HepG2 (cell line): ENCODE data around the gene VWA1. TPM values are rescaled to one million over a fixed set of nuclear protein-coding genes. Genes with fewer than 3 reads are reported as not detected.

Experiments used
- CBX5 ChIP-seq: sonication (generic); formaldehyde crosslinking; IDR thresholded peaks from 2 replicates; pipeline ENCODE4 v1.4.0; 2020; ENCODE audit warnings: missing genetic modification reagents, borderline replicate concordance
- HOXA9 ChIP-seq: sonication (generic); formaldehyde crosslinking; IDR thresholded peaks from 2 replicates; pipeline ENCODE4 v1.8.1; 2022; ENCODE audit warnings: missing genetic modification reagents, mild to moderate bottlenecking, moderate library complexity, borderline replicate concordance
- MAZ ChIP-seq, 2 experiments: sonication (generic) in 1 of 2; formaldehyde crosslinking in 1 of 2; IDR thresholded peaks; 2 replicates each; pipeline versions ENCODE4 v1.5.0 to v1.6.1; 2012 to 2020; ENCODE audit warnings: low read depth in 2 of 2, mild to moderate bottlenecking in 2 of 2, borderline replicate concordance in 1 of 2, improper control_type of control experiment in 1 of 2, low read length in 1 of 2, missing genetic modification reagents in 1 of 2, moderate library complexity in 1 of 2
- MNT ChIP-seq: fragments of 450-650 bp; IDR thresholded peaks from 2 replicates; pipeline ENCODE4 v1.6.1; 2016
- MTF2 ChIP-seq: sonication (generic); formaldehyde crosslinking; IDR thresholded peaks from 2 replicates; pipeline ENCODE4 v1.5.0; 2020; ENCODE audit warnings: missing genetic modification reagents, borderline replicate concordance
- POLR2A ChIP-seq, 2 experiments: IDR thresholded peaks; 2 replicates each; pipeline ENCODE4 v1.6.1; 2011; ENCODE audit warnings: low read depth in 2 of 2, low read length in 2 of 2, mild to moderate bottlenecking in 1 of 2, moderate library complexity in 1 of 2; ENCODE audit not compliant: insufficient read depth in 1 of 2
- POLR2AphosphoS5 ChIP-seq: IDR thresholded peaks from 2 replicates; pipeline ENCODE4 v1.6.1; 2012; ENCODE audit warnings: low read depth, low read length
- SMAD9 ChIP-seq: sonication (generic); formaldehyde crosslinking; IDR thresholded peaks from 2 replicates; pipeline ENCODE4 v1.5.1; 2020; ENCODE audit warnings: mild to moderate bottlenecking, missing genetic modification reagents
- THAP11 ChIP-seq: IDR thresholded peaks from 2 replicates; pipeline ENCODE4 v1.6.1; 2016; ENCODE audit warnings: missing biosample characterization, missing genetic modification reagents
- YY1 ChIP-seq: IDR thresholded peaks from 2 replicates; pipeline ENCODE4 v1.6.1; 2011; ENCODE audit warnings: low read length, low read depth, moderate library complexity, mild to moderate bottlenecking; ENCODE audit not compliant: insufficient read depth, insufficient replicate concordance
- ZBTB21 ChIP-seq: sonication (generic); formaldehyde crosslinking; IDR thresholded peaks from 2 replicates; pipeline ENCODE4 v1.4.0; 2020; ENCODE audit warnings: missing genetic modification reagents
- ZBTB7A ChIP-seq: sonication (generic); formaldehyde crosslinking; IDR thresholded peaks from 2 replicates; pipeline ENCODE4 v1.8.0; 2022; ENCODE audit warnings: mild to moderate bottlenecking, missing genetic modification reagents
- ZHX2 ChIP-seq, 2 experiments: sonication (generic) in 1 of 2; formaldehyde crosslinking in 1 of 2; IDR thresholded peaks; 2 replicates each; pipeline versions ENCODE4 v1.6.1 to v1.9.0; 2014 to 2022; ENCODE audit warnings: antibody characterized with exemption in 1 of 2, borderline replicate concordance in 1 of 2, inconsistent platforms in 1 of 2, low read depth in 1 of 2, missing genetic modification reagents in 1 of 2
- ZMYM2 ChIP-seq: sonication (generic); formaldehyde crosslinking; IDR thresholded peaks from 2 replicates; pipeline ENCODE4 v1.8.0; 2022; ENCODE audit warnings: mild to moderate bottlenecking, missing genetic modification reagents
- ZNF10 ChIP-seq: sonication (generic); formaldehyde crosslinking; IDR thresholded peaks from 2 replicates; pipeline ENCODE4 v1.4.0; 2020; ENCODE audit warnings: mild to moderate bottlenecking, low read depth, missing genetic modification reagents, borderline replicate concordance
- ZNF101 ChIP-seq: sonication (generic); formaldehyde crosslinking; IDR thresholded peaks from 2 replicates; pipeline ENCODE4 v1.4.0; 2020; ENCODE audit warnings: mild to moderate bottlenecking, low read depth, missing genetic modification reagents, borderline replicate concordance
- ZNF597 ChIP-seq: sonication (generic); formaldehyde crosslinking; IDR thresholded peaks from 2 replicates; pipeline ENCODE4 v1.5.0; 2020; ENCODE audit warnings: missing genetic modification reagents
- ZNF850 ChIP-seq: sonication (generic); formaldehyde crosslinking; conservative IDR thresholded peaks from 2 replicates; pipeline ENCODE4 v1.9.0; 2021; ENCODE audit warnings: mild to moderate bottlenecking, missing genetic modification reagents
- ZNF891 ChIP-seq: sonication (generic); formaldehyde crosslinking; IDR thresholded peaks from 2 replicates; pipeline ENCODE4 v1.5.0; 2020; ENCODE audit warnings: mild to moderate bottlenecking, missing genetic modification reagents
- polyA plus RNA-seq, 8 experiments: library from polyadenylated mRNA; depleted of rRNA in 3 of 8; stranded (reverse) in 7 of 8; unstranded in 1 of 8; fragments of >200 nt; fragmentation: Illumina TruSeq in 4 of 8; extraction: Trizol in 4 of 8; gene quantifications; 2 replicates each; pipeline versions ENCODE4 v1.2.1 to v1.2.3, GENCODE V29; 2011 to 2016; ENCODE audit warnings: low read depth in 4 of 8, missing spikeins in 1 of 8, mixed read lengths in 1 of 8; ENCODE audit not compliant: insufficient read depth in 1 of 8
- total RNA-seq, 5 experiments: library from RNA; depleted of rRNA; stranded (reverse); fragments of >200 nt; fragmentation: Illumina TruSeq; extraction: Trizol; gene quantifications; 2 replicates each; pipeline ENCODE4 v1.2.3, GENCODE V29; 2016; ENCODE audit warnings: low read depth in 1 of 5

VWA1 gene
- total and polyA plus RNA-seq, 2 of the 13 experiments (the other 11 are each of a cell fraction or from before 2014, with no cell fraction given) = 40.9 to 57.5 TPM

- peak; percentile 96 for TF ChIP-seq ZHX2 (IDR thresholded peaks at IDR 0.05; ENCODE audit: low read depth)
- peak; percentile 68; the same call in 1 of the 2 replicates for TF ChIP-seq ZHX2 (CRISPR knock-in tag; IDR thresholded peaks at IDR 0.05; ENCODE audit: borderline replicate concordance)
- peak; percentile 32; the same call in 1 of the 2 replicates for TF ChIP-seq ZNF101 (CRISPR knock-in tag)
- peak; percentile 68; the same call in 1 of the 2 replicates for TF ChIP-seq HOXA9 (CRISPR knock-in tag)
- no peak for TF ChIP-seq ZBTB7A (CRISPR knock-in tag)
- peak in 1 of 2 experiments; percentile 87; a peak in 2 of 4 replicates for TF ChIP-seq POLR2A (IDR thresholded peaks at IDR 0.05; ENCODE audit: insufficient read depth in 1 of 2, low read depth in 2 of 2, low read length in 2 of 2)
- peak; percentile 31; the same call in 1 of the 2 replicates for TF ChIP-seq ZMYM2 (CRISPR knock-in tag)
- TF ChIP-seq ZNF891 (CRISPR knock-in tag) = peak; percentile 77
- TF ChIP-seq MAZ (IDR thresholded peaks at IDR 0.05; ENCODE audit: borderline replicate concordance, low read depth, low read length) = peak; percentile 32; the same call in 1 of the 2 replicates
- peak; percentile 80 for TF ChIP-seq MAZ (CRISPR knock-in tag; IDR thresholded peaks at IDR 0.05; ENCODE audit: low read depth)
- TF ChIP-seq THAP11 (CRISPR knock-in tag) = peak; percentile 97
- TF ChIP-seq ZNF597 (CRISPR knock-in tag) = no peak
- TF ChIP-seq POLR2AphosphoS5 = peak; percentile 94
- TF ChIP-seq ZNF10 (CRISPR knock-in tag) = no peak
- TF ChIP-seq ZBTB21 (CRISPR knock-in tag) = peak; percentile 69
- TF ChIP-seq MTF2 (CRISPR knock-in tag) = 0 out of 2 replicates have a peak, but pooled peaks have one; percentile 53
- peak; percentile 94; the same call in 1 of the 2 replicates for TF ChIP-seq CBX5 (CRISPR knock-in tag)
- peak; percentile 93; the same call in 1 of the 2 replicates for TF ChIP-seq SMAD9
- peak; percentile 54 for TF ChIP-seq MNT
- peak; percentile 97 for TF ChIP-seq YY1
- 0 out of 2 replicates have a peak, but pooled peaks have one; percentile 22 for TF ChIP-seq ZNF850 (CRISPR knock-in tag)
Measured at GRCh38 chr1:1406821-1407635, 28.5 kb upstream of the VWA1 start, which contains the start of gene MRPL20 (continued).
